K562 (cell line): ENCODE measurements around the gene CRK.

Experiments
- CTCF ChIP-seq, 3 experiments: IDR thresholded peaks in 2 of 3; conservative IDR thresholded peaks in 1 of 3; 2 replicates each; pipeline ENCODE4 v1.5.1; 2011 to 2012; ENCODE audit warnings: low read length in 3 of 3, mild to moderate bottlenecking in 3 of 3, control low read depth in 2 of 3, improper control_type of control experiment in 1 of 3, inconsistent platforms in 1 of 3, low read depth in 1 of 3, mixed read lengths in 1 of 3, moderate library complexity in 1 of 3; ENCODE audit not compliant: insufficient read depth in 2 of 3
- MAFK ChIP-seq: IDR thresholded peaks from 2 replicates; pipeline ENCODE4 v1.6.1; 2011; ENCODE audit warnings: low read length, improper control_type of control experiment
- SETDB1 ChIP-seq: IDR thresholded peaks from one replicate; pipeline ENCODE4 v1.6.1; 2012; ENCODE audit warnings: low read length, control low read depth, inconsistent platforms
- ZNF830 ChIP-seq: fragments of 250-450 bp; sonication (Bioruptor Pico); IDR thresholded peaks from 2 replicates; pipeline ENCODE4 v1.5.0; 2021; ENCODE audit warnings: mild to moderate bottlenecking

GRCh38 chr17:1474402-1475189, 18.6 kb upstream of the CRK start:
- TF ChIP-seq ZNF830 (CRISPR knock-in tag) (no peak), MAFK (no peak), CTCF (IDR thresholded peaks at IDR 0.05 in 2 of 3, conservative IDR thresholded peaks at IDR 0.05 in 1 of 3; ENCODE audit: insufficient read depth in 2 of 3, low read depth in 1 of 3, low read length in 3 of 3) (no peak), SETDB1 (no peak)
